ENCODE measurements around the gene NR1I2. TPM values are rescaled to one million over a fixed set of nuclear protein-coding genes. Genes with fewer than 3 reads are reported as not detected.

NR1I2 gene
- polyA plus RNA-seq, 1 donor from 2014 or later = 0.53 TPM

DNA sequence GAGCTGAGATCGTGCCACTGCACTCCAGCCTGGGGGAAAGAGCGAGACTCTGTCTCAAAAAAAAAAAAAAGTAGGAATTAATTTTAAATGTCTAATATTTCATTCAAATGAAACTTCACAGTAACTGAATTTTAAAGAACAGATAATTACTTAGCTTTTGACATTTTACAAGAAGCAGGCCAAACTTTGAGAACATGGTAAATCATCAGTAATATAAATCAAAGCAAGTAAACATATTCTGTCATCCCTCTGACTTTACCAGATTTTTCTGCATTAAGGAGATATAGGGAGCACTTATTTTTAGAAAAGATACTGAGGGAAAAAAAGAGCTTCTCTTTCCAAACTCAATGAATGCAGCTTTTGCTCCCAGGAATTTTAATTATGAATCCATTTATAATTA, 37.0 kb downstream of the NR1I2 start:
- Histone ChIP-seq H3K9ac (ENCODE audit: low read length) (no peak overlapping the region), H2AFZ (ENCODE audit: low read depth, low read length) (no peak overlapping the region), H4K20me1 (ENCODE audit: insufficient read depth) (no peaks in the 10 kb centered on the region), H3K9me3 (ENCODE audit: low read length) (no peaks in the 10 kb centered on the region), H3K27me3 (ENCODE audit: insufficient read depth, low read depth, low read length) (no peaks in the 10 kb centered on the region), H3K79me2 (replicated peaks; ENCODE audit: insufficient read depth, low read length) (no peaks in the 10 kb centered on the region), H3K4me3 (ENCODE audit: low read length) (no peak overlapping the region), H3K36me3 (ENCODE audit: insufficient read depth, low read length) (no peaks in the 10 kb centered on the region), H3K9me2 (ENCODE audit: insufficient read depth, low read length) (no peaks in the 10 kb centered on the region), H3K27ac (ENCODE audit: low read length) (no peak overlapping the region), H3K4me2 (ENCODE audit: low read length) (no peak overlapping the region), H3F3A (ENCODE audit: insufficient read depth, low read length, poor library complexity, severe bottlenecking) (no peaks in the 10 kb centered on the region)
- no peak for TF ChIP-seq RAD21 (conservative IDR thresholded peaks at IDR 0.05)
- no peak for TF ChIP-seq TAF1 (IDR thresholded peaks at IDR 0.05; ENCODE audit: low read depth)
- TF ChIP-seq MXI1 (conservative IDR thresholded peaks at IDR 0.05; ENCODE audit: poor library complexity, severe bottlenecking) = no peak
- TF ChIP-seq, protein P1, sequence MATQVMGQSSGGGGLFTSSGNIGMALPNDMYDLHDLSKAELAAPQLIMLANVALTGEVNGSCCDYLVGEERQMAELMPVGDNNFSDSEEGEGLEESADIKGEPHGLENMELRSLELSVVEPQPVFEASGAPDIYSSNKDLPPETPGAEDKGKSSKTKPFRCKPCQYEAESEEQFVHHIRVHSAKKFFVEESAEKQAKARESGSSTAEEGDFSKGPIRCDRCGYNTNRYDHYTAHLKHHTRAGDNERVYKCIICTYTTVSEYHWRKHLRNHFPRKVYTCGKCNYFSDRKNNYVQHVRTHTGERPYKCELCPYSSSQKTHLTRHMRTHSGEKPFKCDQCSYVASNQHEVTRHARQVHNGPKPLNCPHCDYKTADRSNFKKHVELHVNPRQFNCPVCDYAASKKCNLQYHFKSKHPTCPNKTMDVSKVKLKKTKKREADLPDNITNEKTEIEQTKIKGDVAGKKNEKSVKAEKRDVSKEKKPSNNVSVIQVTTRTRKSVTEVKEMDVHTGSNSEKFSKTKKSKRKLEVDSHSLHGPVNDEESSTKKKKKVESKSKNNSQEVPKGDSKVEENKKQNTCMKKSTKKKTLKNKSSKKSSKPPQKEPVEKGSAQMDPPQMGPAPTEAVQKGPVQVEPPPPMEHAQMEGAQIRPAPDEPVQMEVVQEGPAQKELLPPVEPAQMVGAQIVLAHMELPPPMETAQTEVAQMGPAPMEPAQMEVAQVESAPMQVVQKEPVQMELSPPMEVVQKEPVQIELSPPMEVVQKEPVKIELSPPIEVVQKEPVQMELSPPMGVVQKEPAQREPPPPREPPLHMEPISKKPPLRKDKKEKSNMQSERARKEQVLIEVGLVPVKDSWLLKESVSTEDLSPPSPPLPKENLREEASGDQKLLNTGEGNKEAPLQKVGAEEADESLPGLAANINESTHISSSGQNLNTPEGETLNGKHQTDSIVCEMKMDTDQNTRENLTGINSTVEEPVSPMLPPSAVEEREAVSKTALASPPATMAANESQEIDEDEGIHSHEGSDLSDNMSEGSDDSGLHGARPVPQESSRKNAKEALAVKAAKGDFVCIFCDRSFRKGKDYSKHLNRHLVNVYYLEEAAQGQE (IDR thresholded peaks at IDR 0.05; ENCODE audit: borderline replicate concordance) = no peak
- TF ChIP-seq POLR2AphosphoS5 (IDR thresholded peaks at IDR 0.05) = no peak
- no peak for TF ChIP-seq SMC3 (conservative IDR thresholded peaks at IDR 0.05; ENCODE audit: poor library complexity)
- no peak for TF ChIP-seq EZH2 (IDR thresholded peaks at IDR 0.05; ENCODE audit: borderline replicate concordance, insufficient read depth, low read length, poor library complexity, severe bottlenecking)
- no peak for TF ChIP-seq EP300 (conservative IDR thresholded peaks at IDR 0.05; ENCODE audit: poor library complexity, severe bottlenecking)
- TF ChIP-seq, protein P2, sequence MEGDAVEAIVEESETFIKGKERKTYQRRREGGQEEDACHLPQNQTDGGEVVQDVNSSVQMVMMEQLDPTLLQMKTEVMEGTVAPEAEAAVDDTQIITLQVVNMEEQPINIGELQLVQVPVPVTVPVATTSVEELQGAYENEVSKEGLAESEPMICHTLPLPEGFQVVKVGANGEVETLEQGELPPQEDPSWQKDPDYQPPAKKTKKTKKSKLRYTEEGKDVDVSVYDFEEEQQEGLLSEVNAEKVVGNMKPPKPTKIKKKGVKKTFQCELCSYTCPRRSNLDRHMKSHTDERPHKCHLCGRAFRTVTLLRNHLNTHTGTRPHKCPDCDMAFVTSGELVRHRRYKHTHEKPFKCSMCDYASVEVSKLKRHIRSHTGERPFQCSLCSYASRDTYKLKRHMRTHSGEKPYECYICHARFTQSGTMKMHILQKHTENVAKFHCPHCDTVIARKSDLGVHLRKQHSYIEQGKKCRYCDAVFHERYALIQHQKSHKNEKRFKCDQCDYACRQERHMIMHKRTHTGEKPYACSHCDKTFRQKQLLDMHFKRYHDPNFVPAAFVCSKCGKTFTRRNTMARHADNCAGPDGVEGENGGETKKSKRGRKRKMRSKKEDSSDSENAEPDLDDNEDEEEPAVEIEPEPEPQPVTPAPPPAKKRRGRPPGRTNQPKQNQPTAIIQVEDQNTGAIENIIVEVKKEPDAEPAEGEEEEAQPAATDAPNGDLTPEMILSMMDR (IDR thresholded peaks at IDR 0.05; ENCODE audit: poor library complexity, severe bottlenecking) = no peak

DNA sequence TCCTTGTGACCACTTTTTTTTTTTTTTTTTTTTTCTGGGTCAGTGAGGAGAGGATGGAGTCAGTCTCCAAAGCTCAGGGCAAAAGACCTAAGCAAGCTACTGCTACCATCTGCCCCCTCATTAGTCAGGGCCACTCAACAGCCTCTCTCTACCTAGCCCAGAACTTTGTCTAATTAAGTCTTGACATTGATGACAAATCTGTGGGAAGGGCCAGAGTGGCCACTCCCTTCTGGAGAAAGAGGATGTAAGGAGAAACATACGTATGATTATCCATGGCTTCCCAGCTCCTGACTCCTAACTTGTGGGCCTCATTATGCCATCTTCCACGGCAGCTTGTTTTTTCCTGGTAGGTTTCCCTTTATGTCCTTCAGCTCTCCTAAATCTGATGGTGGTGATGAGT, 37.9 kb downstream of the NR1I2 start:
- no peaks in the 10 kb centered on the region for H4K20me1 ChIP-seq (ENCODE audit: insufficient read depth)
- H3K27me3 ChIP-seq (ENCODE audit: insufficient read depth, low read depth, low read length) = no peaks in the 10 kb centered on the region
- H2AFZ ChIP-seq (ENCODE audit: low read depth, low read length) = no peak overlapping the region
- no peak overlapping the region for H3K27ac ChIP-seq (ENCODE audit: low read length)
- no peaks in the 10 kb centered on the region for H3K9me2 ChIP-seq (ENCODE audit: insufficient read depth, low read length)
- TF ChIP-seq EP300 (conservative IDR thresholded peaks at IDR 0.05; ENCODE audit: poor library complexity, severe bottlenecking) (no peak), POLR2AphosphoS5 (IDR thresholded peaks at IDR 0.05) (no peak), EZH2 (IDR thresholded peaks at IDR 0.05; ENCODE audit: borderline replicate concordance, insufficient read depth, low read length, poor library complexity, severe bottlenecking) (no peak), TAF1 (IDR thresholded peaks at IDR 0.05; ENCODE audit: low read depth) (no peak), MXI1 (conservative IDR thresholded peaks at IDR 0.05; ENCODE audit: poor library complexity, severe bottlenecking) (no peak), SMC3 (conservative IDR thresholded peaks at IDR 0.05; ENCODE audit: poor library complexity) (no peak), RAD21 (conservative IDR thresholded peaks at IDR 0.05) (no peak)
- TF ChIP-seq, protein P1 (IDR thresholded peaks at IDR 0.05; ENCODE audit: borderline replicate concordance) = no peak
- TF ChIP-seq, protein P2 (IDR thresholded peaks at IDR 0.05; ENCODE audit: poor library complexity, severe bottlenecking) = no peak
- no peaks in the 10 kb centered on the region for H3K36me3 ChIP-seq (ENCODE audit: insufficient read depth, low read length)
- H3K9ac ChIP-seq (ENCODE audit: low read length) = no peak overlapping the region
- no peaks in the 10 kb centered on the region for H3K9me3 ChIP-seq (ENCODE audit: low read length)
- H3F3A ChIP-seq (ENCODE audit: insufficient read depth, low read length, poor library complexity, severe bottlenecking) = no peaks in the 10 kb centered on the region
- no peak overlapping the region for H3K4me3 ChIP-seq (ENCODE audit: low read length)
- no peaks in the 10 kb centered on the region for H3K79me2 ChIP-seq (replicated peaks; ENCODE audit: insufficient read depth, low read length)
- no peak overlapping the region for H3K4me2 ChIP-seq (ENCODE audit: low read length)
